Measurements from ENCODE around the gene KLHL24. TPM values are rescaled to one million over a fixed set of nuclear protein-coding genes. Genes with fewer than 3 reads are reported as not detected.
"Not testable (repeated sequence)": the region's sequence is repeated elsewhere in the genome, so short reads cannot be mapped to it uniquely, and the experiment has no call there.

The KLHL24 gene
- 10 to 100 TPM; 46.7 to 84.9 (median 65.3) TPM for polyA plus RNA-seq (ENCODE audit: low read depth in 6 of 6)

- Mint-ChIP-seq H3K36me3 (peaks cover 0 to 4% of the 10 kb centered on the region in 2 donors), H3K4me3 (peak within 1 kb of the TSS; percentile 91 to 97 (median 97)), H3K9me3 (no peaks in the 10 kb centered on the region), H3K27ac (peak within 1 kb of the TSS; percentile 97 to 99 (median 98)), H3K27me3 (no peaks in the 10 kb centered on the region), H3K4me1 (peaks cover 12 to 35% (median 28%) of the 10 kb centered on the region in 3 donors)
- DNase-seq: peak; percentile 90
- ATAC-seq (ENCODE audit: low read depth in 2 of 2): peak; percentile 73 to 74
Observed at GRCh38 chr3:183635431-183636220, at the start of gene KLHL24. TSS of gene KLHL24 (plus strand) at chr3:183635623. CDS start at chr3:183650357, 14,734 bp downstream.

- peak; percentile 52 to 57 for ATAC-seq (ENCODE audit: low read depth in 2 of 2)
- Mint-ChIP-seq H3K27me3 (peaks cover 4 to 20% (median 8%) of the 10 kb centered on the region in 3 donors), H3K27ac (peak overlapping the region in 1 of 6 donors; percentile 62), H3K4me1 (peaks cover 27 to 36% (median 35%) of the 10 kb centered on the region in 3 donors), H3K36me3 (no peaks in the 10 kb centered on the region), H3K4me3 (peak overlapping the region in 3 of 8 donors; percentile 2 to 61 (median 15)), H3K9me3 (no peaks in the 10 kb centered on the region)
- DNase-seq: no peak
Observed at GRCh38 chr3:183586477-183586876, 48.9 kb upstream of the KLHL24 start.

- peak overlapping the region in 6 of 8 donors; percentile 5 to 36 (median 18) for H3K4me3 Mint-ChIP-seq
- H3K27me3 Mint-ChIP-seq: peaks cover 8 to 28% (median 13%) of the 10 kb centered on the region in 3 donors
- no peaks in the 10 kb centered on the region for H3K36me3 Mint-ChIP-seq
- ATAC-seq (ENCODE audit: low read depth in 2 of 2) (peak; percentile 16 to 33), DNase-seq (peak; percentile 15)
- H3K9me3 Mint-ChIP-seq: no peaks in the 10 kb centered on the region
- peaks cover 35 to 45% (median 44%) of the 10 kb centered on the region in 3 donors for H3K4me1 Mint-ChIP-seq
- H3K27ac Mint-ChIP-seq: peak overlapping the region in 3 of 6 donors; percentile 4 to 12 (median 11)
Observed at GRCh38 chr3:183587336-183587735, 48.1 kb upstream of the KLHL24 start.

GRCh38 chr3:183590442-183590841 is 45.0 kb upstream of the KLHL24 start:
- DNase-seq (no peak), ATAC-seq (ENCODE audit: low read depth in 2 of 2) (no peak)
- Mint-ChIP-seq H3K27me3 (peaks cover 16 to 55% (median 25%) of the 10 kb centered on the region in 3 donors), H3K9me3 (peaks cover 0 to 3% (median 0%) of the 10 kb centered on the region in 7 donors), H3K36me3 (no peaks in the 10 kb centered on the region), H3K27ac (no peak overlapping the region), H3K4me1 (peaks cover 38 to 51% (median 47%) of the 10 kb centered on the region in 3 donors), H3K4me3 (peak overlapping the region in 3 of 8 donors; percentile 20 to 72 (median 63))

GRCh38 chr3:183591881-183592521 is 43.4 kb upstream of the KLHL24 start:
- peak; percentile 84 to 85 for ATAC-seq (ENCODE audit: low read depth in 2 of 2)

GRCh38 chr3:183592821-183593220 is 42.6 kb upstream of the KLHL24 start:
- peaks cover 2 to 5% of the 10 kb centered on the region in 2 donors for H3K36me3 Mint-ChIP-seq
- H3K4me1 Mint-ChIP-seq: peaks cover 21 to 37% (median 27%) of the 10 kb centered on the region in 3 donors
- peak overlapping the region in 1 of 6 donors; percentile 66 for H3K27ac Mint-ChIP-seq
- peaks cover under 1 to 22% (median 16%) of the 10 kb centered on the region in 7 donors for H3K9me3 Mint-ChIP-seq
- ATAC-seq (ENCODE audit: low read depth in 2 of 2): no peak
- peaks cover 16 to 55% (median 21%) of the 10 kb centered on the region in 3 donors for H3K27me3 Mint-ChIP-seq
- H3K4me3 Mint-ChIP-seq: peak overlapping the region in 3 of 8 donors; percentile 42 to 63 (median 59)
- no peak for DNase-seq

More at GRCh38 chr3:183591881-183592521, 43.4 kb upstream of the KLHL24 start:
- DNase-seq: peak; percentile 68
- H3K9me3 Mint-ChIP-seq: peaks cover 0 to 16% (median 11%) of the 10 kb centered on the region in 7 donors
- peak overlapping the region; percentile 1 to 85 (median 69) for H3K4me3 Mint-ChIP-seq
- peaks cover 29 to 43% (median 36%) of the 10 kb centered on the region in 3 donors for H3K4me1 Mint-ChIP-seq
- no peaks in the 10 kb centered on the region for H3K36me3 Mint-ChIP-seq
- H3K27ac Mint-ChIP-seq: peak overlapping the region; percentile 6 to 98 (median 84)
- H3K27me3 Mint-ChIP-seq: peaks cover 16 to 55% (median 25%) of the 10 kb centered on the region in 3 donors

- Mint-ChIP-seq H3K4me3 (no peak overlapping the region), H3K36me3 (peaks cover 13% of the 10 kb centered on the region in 2 donors), H3K9me3 (peaks cover 9 to 37% (median 28%) of the 10 kb centered on the region in 7 donors), H3K27me3 (peaks cover 10 to 49% (median 21%) of the 10 kb centered on the region in 3 donors), H3K27ac (no peak overlapping the region), H3K4me1 (peaks cover 16 to 23% (median 20%) of the 10 kb centered on the region in 3 donors)
- no peak for DNase-seq
- no peak for ATAC-seq (ENCODE audit: low read depth in 2 of 2)
Observed at GRCh38 chr3:183594636-183595035, 40.8 kb upstream of the KLHL24 start.

GRCh38 chr3:183597959-183598358 is 37.5 kb upstream of the KLHL24 start:
- Mint-ChIP-seq H3K4me1 (peaks cover 0 to under 1% (median 0%) of the 10 kb centered on the region in 3 donors), H3K27me3 (peaks cover 8 to 26% (median 14%) of the 10 kb centered on the region in 3 donors), H3K27ac (peak overlapping the region in 1 of 6 donors; percentile 57), H3K9me3 (peaks cover 9 to 37% (median 28%) of the 10 kb centered on the region in 7 donors), H3K4me3 (no peak overlapping the region), H3K36me3 (peaks cover 13% of the 10 kb centered on the region in 2 donors)
- no peak for DNase-seq
- no peak for ATAC-seq (ENCODE audit: low read depth in 2 of 2)

GRCh38 chr3:183611326-183611725 is 24.1 kb upstream of the KLHL24 start:
- not testable (repeated sequence) for ATAC-seq (ENCODE audit: low read depth in 2 of 2); H3K36me3 Mint-ChIP-seq; H3K27ac Mint-ChIP-seq; H3K9me3 Mint-ChIP-seq; DNase-seq; H3K4me1 Mint-ChIP-seq; H3K4me3 Mint-ChIP-seq
- peaks cover 0 to 18% (median 7%) of the 10 kb centered on the region in 3 donors for H3K27me3 Mint-ChIP-seq

GRCh38 chr3:183613366-183614285 is 21.8 kb upstream of the KLHL24 start:
- H3K4me3 Mint-ChIP-seq: no peak overlapping the region
- DNase-seq (no peak), ATAC-seq (ENCODE audit: low read depth in 2 of 2) (no peak)
- H3K27ac Mint-ChIP-seq: no peak overlapping the region
- no peaks in the 10 kb centered on the region for H3K4me1 Mint-ChIP-seq
- peaks cover 0 to 18% (median 7%) of the 10 kb centered on the region in 3 donors for H3K27me3 Mint-ChIP-seq
- peaks cover 0 to 1% (median 0%) of the 10 kb centered on the region in 7 donors for H3K9me3 Mint-ChIP-seq
- no peaks in the 10 kb centered on the region for H3K36me3 Mint-ChIP-seq

- Mint-ChIP-seq H3K36me3 (no peaks in the 10 kb centered on the region), H3K4me1 (no peaks in the 10 kb centered on the region), H3K9me3 (peaks cover 1 to 9% (median 3%) of the 10 kb centered on the region in 7 donors), H3K27ac (no peak overlapping the region), H3K27me3 (peaks cover 5 to 18% (median 7%) of the 10 kb centered on the region in 3 donors), H3K4me3 (no peak overlapping the region)
- ATAC-seq (ENCODE audit: low read depth in 2 of 2) (no peak), DNase-seq (no peak)
Observed at GRCh38 chr3:183618542-183618941, 16.9 kb upstream of the KLHL24 start.

- peaks cover 3 to 13% (median 5%) of the 10 kb centered on the region in 3 donors for H3K27me3 Mint-ChIP-seq
- no peak overlapping the region for H3K4me3 Mint-ChIP-seq
- peaks cover 1 to 9% (median 3%) of the 10 kb centered on the region in 7 donors for H3K9me3 Mint-ChIP-seq
- DNase-seq (no peak), ATAC-seq (ENCODE audit: low read depth in 2 of 2) (no peak)
- H3K27ac Mint-ChIP-seq: no peak overlapping the region
- H3K36me3 Mint-ChIP-seq: no peaks in the 10 kb centered on the region
- H3K4me1 Mint-ChIP-seq: no peaks in the 10 kb centered on the region
Observed at GRCh38 chr3:183619010-183619409, 16.4 kb upstream of the KLHL24 start.
